CD4-positive, alpha-beta memory T cell (primary cell): ENCODE measurements around the gene MSANTD1. TPM values are rescaled to one million over a fixed set of nuclear protein-coding genes. Genes with fewer than 3 reads are reported as not detected.

Experiments
- CTCF ChIA-PET: fragments of 350-600 bp; sonication (Branson Sonifier 250); formaldehyde crosslinking; loops from one replicate; lab custom pipeline; 2021; ENCODE audit warnings: inconsistent platforms; ENCODE audit not compliant: partially characterized antibody; lab: Charles Lee
- POLR2A ChIA-PET: fragments of 350-600 bp; sonication (Branson Sonifier 250); formaldehyde crosslinking; loops from one replicate; lab custom pipeline; 2021; ENCODE audit not compliant: partially characterized antibody; lab: Charles Lee
- DNase-seq, 5 donors: peaks; one replicate each; pipeline versions ENCODE4 v3.0.0 to v3.0.0-alpha.2; 2020 to 2022; ENCODE audit warnings: mixed read lengths in 1 of 5
- H3K27ac ChIP-seq: one replicate; pipeline ENCODE4 v1.7.0; 2013; ENCODE audit warnings: low read depth, low read length
- H3K27me3 ChIP-seq: 2 replicates; pipeline ENCODE4 v1.7.0; 2013; ENCODE audit warnings: mild to moderate bottlenecking, low read length, moderate library complexity; ENCODE audit not compliant: insufficient read depth
- H3K36me3 ChIP-seq: 2 replicates; pipeline ENCODE4 v1.7.0; 2013; ENCODE audit warnings: mild to moderate bottlenecking, low read length, moderate library complexity; ENCODE audit not compliant: insufficient read depth
- H3K4me1 ChIP-seq: 2 replicates; pipeline ENCODE4 v1.7.0; 2013; ENCODE audit warnings: mild to moderate bottlenecking, low read length, moderate library complexity; ENCODE audit not compliant: insufficient read depth
- H3K4me3 ChIP-seq, 2 donors: one replicate each; pipeline ENCODE4 v1.7.0; 2013; ENCODE audit warnings: low read length in 2 of 2, mild to moderate bottlenecking in 1 of 2
- H3K9me3 ChIP-seq, 2 donors: one replicate each; pipeline ENCODE4 v1.7.0; 2013; ENCODE audit warnings: low read length in 2 of 2, control low read depth in 1 of 2; ENCODE audit not compliant: control insufficient read depth in 1 of 2
- H3K27ac Mint-ChIP-seq, 7 donors: one replicate each; pipeline ENCODE4 v1.8.0; 2020 to 2021; ENCODE audit warnings: mixed read lengths in 7 of 7, mild to moderate bottlenecking in 6 of 7, inconsistent platforms in 3 of 7, moderate library complexity in 3 of 7
- H3K27me3 Mint-ChIP-seq, 2 donors: one replicate each; pipeline ENCODE4 v1.8.0; 2020 to 2021; ENCODE audit warnings: mixed read lengths in 2 of 2
- H3K36me3 Mint-ChIP-seq, 2 donors: one replicate each; pipeline ENCODE4 v1.8.0; 2020 to 2021; ENCODE audit warnings: mixed read lengths in 2 of 2, inconsistent platforms in 1 of 2, mild to moderate bottlenecking in 1 of 2
- H3K4me1 Mint-ChIP-seq, 4 donors: one replicate each; pipeline ENCODE4 v1.8.0; 2020 to 2021; ENCODE audit warnings: mixed read lengths in 4 of 4, mild to moderate bottlenecking in 1 of 4
- H3K4me3 Mint-ChIP-seq, 8 donors: one replicate each; pipeline ENCODE4 v1.8.0; 2020 to 2021; ENCODE audit warnings: mixed read lengths in 8 of 8, mild to moderate bottlenecking in 7 of 8, moderate library complexity in 6 of 8, inconsistent platforms in 3 of 8
- H3K9me3 Mint-ChIP-seq, 8 donors: one replicate each; pipeline ENCODE4 v1.8.0; 2020 to 2021; ENCODE audit warnings: mixed read lengths in 8 of 8, mild to moderate bottlenecking in 5 of 8, inconsistent platforms in 3 of 8, moderate library complexity in 1 of 8
- intact Hi-C: fragments of 100-400 bp; cut with micrococcal nuclease; formaldehyde crosslinking; loops from one replicate; pipeline ENCODE4 v1.15.1; 2023
- polyA plus RNA-seq, 2 donors: library from polyadenylated mRNA; unstranded; fragments of 300-500 nt; fragmentation: Illumina TruSeq; gene quantifications; one replicate each; pipeline ENCODE4 v1.2.3, GENCODE V29; 2021
- total RNA-seq, 2 experiments: library from RNA; stranded (reverse); gene quantifications; one replicate each; pipeline ENCODE4 v1.2.3, GENCODE V29; 2021

MSANTD1 gene
- total and polyA plus RNA-seq, 4 experiments from 2014 or later = 0.08 to 2.2 (median 2.0) TPM; not detected in 1

DNA sequence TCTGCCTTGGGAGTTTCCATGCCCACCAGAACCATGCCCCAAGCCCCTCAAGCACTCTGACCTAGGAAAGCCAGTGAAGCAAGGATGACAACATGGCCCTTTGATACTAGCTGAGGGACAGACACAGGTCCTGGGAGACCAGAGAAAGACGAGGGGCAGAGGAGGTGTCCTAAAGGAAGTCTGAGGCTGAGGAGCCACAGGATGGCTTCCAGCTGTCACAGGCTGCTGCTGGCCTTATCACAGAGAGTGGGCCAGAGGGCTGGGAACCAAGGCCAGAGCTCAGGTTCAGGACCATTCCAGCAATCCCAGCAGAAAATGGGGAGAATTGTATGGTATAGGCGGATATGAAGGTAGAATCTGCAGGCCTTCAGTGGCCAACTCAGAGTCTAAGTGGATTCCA lies 31.7 kb upstream of the MSANTD1 start:
- H3K4me1 ChIP-seq = no peaks in the 10 kb centered on the region
- CTCF ChIA-PET = no interaction called here
- no peaks in the 10 kb centered on the region for H3K9me3 ChIP-seq
- H3K4me3 ChIP-seq = no peak overlapping the region
- H3K36me3 ChIP-seq = peaks cover 65% of the 10 kb centered on the region
- no peaks in the 10 kb centered on the region for H3K27me3 ChIP-seq
- no peak overlapping the region for H3K27ac ChIP-seq
- peaks cover 68 to 87% of the 10 kb centered on the region in 2 donors for H3K36me3 Mint-ChIP-seq
- no peaks in the 10 kb centered on the region for H3K27me3 Mint-ChIP-seq
- no peak overlapping the region for H3K4me3 Mint-ChIP-seq
- POLR2A ChIA-PET = no interaction called here
- peak overlapping the region in 1 of 7 donors; percentile 42 for H3K27ac Mint-ChIP-seq
- H3K4me1 Mint-ChIP-seq = peaks cover 0 to 7% (median 4%) of the 10 kb centered on the region in 4 donors
- no peak for DNase-seq
- no peaks in the 10 kb centered on the region for H3K9me3 Mint-ChIP-seq
- intact Hi-C loops = no loop called here

DNA sequence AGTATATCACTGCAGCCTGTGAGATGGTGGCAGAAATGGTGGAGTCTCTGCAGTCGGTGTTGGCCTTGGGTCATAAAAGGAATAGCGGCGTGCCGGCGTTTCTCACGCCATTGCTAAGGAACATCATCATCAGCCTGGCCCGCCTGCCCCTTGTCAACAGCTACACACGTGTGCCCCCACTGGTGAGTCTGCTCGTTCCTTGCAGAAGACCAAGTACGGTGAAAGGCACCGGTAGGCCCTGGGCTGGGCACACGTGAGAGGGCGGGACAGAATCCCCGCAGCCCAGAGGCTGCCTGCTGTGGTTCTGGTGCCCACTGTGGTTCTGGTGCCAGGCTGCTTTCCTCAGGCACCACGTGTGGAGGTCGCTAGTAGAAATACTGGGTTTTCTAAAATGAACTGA lies 31.2 kb upstream of the MSANTD1 start:
- Histone ChIP-seq H3K4me3 (no peak overlapping the region), H3K9me3 (no peaks in the 10 kb centered on the region), H3K27ac (no peak overlapping the region), H3K27me3 (no peaks in the 10 kb centered on the region), H3K36me3 (peaks cover 65% of the 10 kb centered on the region), H3K4me1 (no peaks in the 10 kb centered on the region)
- DNase-seq = no peak
- Mint-ChIP-seq H3K36me3 (peaks cover 68 to 87% of the 10 kb centered on the region in 2 donors), H3K27ac (no peak overlapping the region), H3K4me3 (no peak overlapping the region), H3K4me1 (peaks cover 0 to 7% (median 4%) of the 10 kb centered on the region in 4 donors), H3K27me3 (no peaks in the 10 kb centered on the region), H3K9me3 (no peaks in the 10 kb centered on the region)
- ChIA-PET POLR2A (no interaction called here), CTCF (no interaction called here)
- intact Hi-C loops = no loop called here

DNA sequence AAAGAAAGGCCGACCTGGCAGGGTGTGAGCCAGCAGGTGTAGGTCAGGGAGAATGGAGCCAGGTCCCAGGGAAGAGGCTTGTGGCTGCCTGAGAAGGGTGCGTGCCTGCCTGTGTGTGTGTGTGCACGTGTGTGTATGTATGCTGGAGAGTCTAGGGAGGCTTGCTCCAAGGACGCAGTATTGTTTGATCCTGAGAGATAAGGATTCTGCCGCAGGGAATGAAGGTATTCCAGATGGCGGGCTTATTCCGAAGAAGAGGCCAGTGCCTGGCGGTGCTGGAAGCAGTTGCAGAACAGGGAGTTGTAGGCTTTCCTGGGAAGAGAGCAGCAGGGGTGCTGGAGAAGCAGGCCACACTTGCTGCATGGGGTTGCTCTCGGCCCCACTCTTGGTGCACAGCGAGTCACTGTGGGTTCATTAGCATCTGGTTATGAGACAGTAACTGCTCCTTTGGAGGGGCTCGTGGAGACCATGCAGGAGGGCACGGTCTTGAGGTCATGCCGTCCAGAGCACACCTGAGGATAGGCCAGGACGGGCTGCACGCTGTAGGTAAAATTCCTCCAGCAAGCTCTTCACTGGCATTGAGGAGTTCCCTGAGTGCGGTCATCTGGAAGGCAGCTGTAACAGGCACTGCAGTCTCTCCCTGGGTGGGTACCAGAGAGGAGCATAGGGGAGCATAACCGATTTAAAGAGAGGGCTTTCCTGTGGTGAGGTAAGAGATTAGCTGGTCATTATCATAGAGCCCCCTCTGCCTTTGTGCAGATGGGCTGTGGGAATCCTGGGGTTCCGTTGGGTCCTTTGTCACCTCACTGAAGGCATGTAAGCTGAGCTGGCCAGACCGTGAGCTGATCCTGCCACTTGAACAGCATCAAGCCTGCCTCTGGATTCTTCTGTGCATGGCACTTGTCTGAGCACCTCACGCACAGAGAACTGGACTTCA lies 29.9 kb upstream of the MSANTD1 start:
- Mint-ChIP-seq H3K27me3 (no peaks in the 10 kb centered on the region), H3K36me3 (peaks cover 71 to 84% of the 10 kb centered on the region in 2 donors), H3K9me3 (no peaks in the 10 kb centered on the region), H3K27ac (peak overlapping the region in 3 of 7 donors; percentile 36 to 72 (median 47)), H3K4me1 (peaks cover 0 to 7% (median 5%) of the 10 kb centered on the region in 4 donors), H3K4me3 (no peak overlapping the region)
- Histone ChIP-seq H3K4me3 (no peak overlapping the region), H3K27me3 (no peaks in the 10 kb centered on the region), H3K27ac (no peak overlapping the region), H3K4me1 (no peaks in the 10 kb centered on the region), H3K36me3 (peaks cover 67% of the 10 kb centered on the region), H3K9me3 (no peaks in the 10 kb centered on the region)
- POLR2A ChIA-PET = no interaction called here
- intact Hi-C loops = no loop called here
- CTCF ChIA-PET = interaction anchor here (1.0 kb wide), 1 partner anchor 225 kb away, joined by 3 read pairs; no protein-coding TSS in a partner anchor
- DNase-seq = no peak

DNA sequence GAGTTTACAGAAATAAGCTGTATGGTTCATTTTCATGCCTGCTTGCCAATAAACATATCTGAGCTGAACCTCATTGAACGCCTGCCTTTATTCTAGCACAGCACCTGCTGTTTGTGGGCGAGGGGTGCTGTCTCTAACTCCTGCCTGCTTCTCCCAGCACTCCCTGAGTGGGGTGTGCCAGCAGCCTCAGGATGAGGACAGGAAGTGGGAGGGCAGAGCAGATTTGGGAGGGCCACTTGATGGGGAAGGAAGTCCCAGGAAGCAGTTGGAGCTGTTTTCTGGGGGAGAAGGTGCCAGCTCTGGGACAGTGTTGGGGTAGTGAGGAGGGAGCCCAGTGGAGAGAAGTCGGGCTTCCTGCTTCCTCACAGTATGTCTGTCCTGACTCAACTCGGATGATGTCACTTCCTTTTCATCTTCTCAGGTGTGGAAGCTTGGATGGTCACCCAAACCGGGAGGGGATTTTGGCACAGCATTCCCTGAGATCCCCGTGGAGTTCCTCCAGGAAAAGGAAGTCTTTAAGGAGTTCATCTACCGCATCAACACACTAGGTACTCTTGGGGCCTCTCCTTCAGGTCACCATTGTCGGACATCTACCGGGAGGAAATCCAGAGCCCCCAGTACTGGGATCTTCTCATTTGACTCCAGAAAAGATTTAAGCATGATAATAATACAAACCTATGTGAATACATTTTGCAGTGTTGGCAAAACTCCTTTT lies 29.0 kb upstream of the MSANTD1 start:
- H3K4me1 Mint-ChIP-seq = peaks cover 0 to 7% (median 5%) of the 10 kb centered on the region in 4 donors
- no peak overlapping the region for H3K27ac Mint-ChIP-seq
- Histone ChIP-seq H3K27me3 (no peaks in the 10 kb centered on the region), H3K36me3 (peaks cover 70% of the 10 kb centered on the region), H3K27ac (no peak overlapping the region), H3K4me1 (no peaks in the 10 kb centered on the region), H3K9me3 (no peaks in the 10 kb centered on the region), H3K4me3 (no peak overlapping the region)
- H3K36me3 Mint-ChIP-seq = peaks cover 72 to 84% of the 10 kb centered on the region in 2 donors
- DNase-seq = no peak
- no peaks in the 10 kb centered on the region for H3K27me3 Mint-ChIP-seq
- intact Hi-C loops = no loop called here
- POLR2A ChIA-PET = no interaction called here
- CTCF ChIA-PET = interaction anchor here (1.0 kb wide), 1 partner anchor 224 kb away, joined by 3 read pairs; no protein-coding TSS in a partner anchor
- no peak overlapping the region for H3K4me3 Mint-ChIP-seq
- H3K9me3 Mint-ChIP-seq = no peaks in the 10 kb centered on the region

DNA sequence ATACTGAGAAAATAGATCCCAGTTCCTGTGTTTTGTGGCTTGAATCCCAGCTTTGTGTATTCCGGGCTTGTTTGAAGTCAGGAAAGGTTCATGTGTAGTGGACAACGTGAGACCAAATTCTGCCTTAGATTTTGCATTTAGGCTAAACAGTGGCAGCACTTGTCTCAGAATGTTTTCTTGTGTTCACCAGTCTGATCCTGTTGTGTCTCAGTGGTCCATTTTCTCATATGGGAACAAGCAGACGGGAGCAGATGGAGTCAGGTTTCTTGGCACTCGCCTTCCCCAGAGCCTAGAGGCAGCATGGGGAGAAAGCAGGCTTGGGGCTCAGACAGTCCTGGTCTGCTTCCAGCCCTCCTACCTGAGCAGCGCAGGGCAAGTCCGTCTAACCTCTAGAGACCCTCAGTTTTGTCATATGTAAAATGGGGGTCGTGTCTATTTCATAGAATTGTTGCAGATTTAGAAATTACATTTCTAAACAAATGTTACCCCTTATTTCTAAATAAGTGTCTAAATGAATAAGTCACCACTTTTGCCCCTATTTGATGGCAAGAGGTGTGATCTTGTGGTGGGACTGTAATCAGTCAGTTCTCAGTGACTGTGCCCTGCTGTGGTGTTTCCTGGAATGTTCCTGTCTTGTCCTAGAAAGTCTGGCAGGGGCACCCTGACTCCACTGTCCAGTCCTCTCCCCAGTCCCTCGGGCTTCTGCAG lies 28.3 kb upstream of the MSANTD1 start:
- Histone ChIP-seq H3K4me3 (no peak overlapping the region), H3K36me3 (peaks cover 68% of the 10 kb centered on the region), H3K27ac (no peak overlapping the region), H3K9me3 (no peaks in the 10 kb centered on the region), H3K4me1 (no peaks in the 10 kb centered on the region), H3K27me3 (no peaks in the 10 kb centered on the region)
- POLR2A ChIA-PET = no interaction called here
- H3K9me3 Mint-ChIP-seq = no peaks in the 10 kb centered on the region
- no peak overlapping the region for H3K4me3 Mint-ChIP-seq
- no peaks in the 10 kb centered on the region for H3K27me3 Mint-ChIP-seq
- CTCF ChIA-PET = no interaction called here
- no peak for DNase-seq
- H3K36me3 Mint-ChIP-seq = peaks cover 70 to 81% of the 10 kb centered on the region in 2 donors
- H3K4me1 Mint-ChIP-seq = peaks cover 0 to 7% (median 5%) of the 10 kb centered on the region in 4 donors
- H3K27ac Mint-ChIP-seq = no peak overlapping the region
- intact Hi-C loops = no loop called here

DNA sequence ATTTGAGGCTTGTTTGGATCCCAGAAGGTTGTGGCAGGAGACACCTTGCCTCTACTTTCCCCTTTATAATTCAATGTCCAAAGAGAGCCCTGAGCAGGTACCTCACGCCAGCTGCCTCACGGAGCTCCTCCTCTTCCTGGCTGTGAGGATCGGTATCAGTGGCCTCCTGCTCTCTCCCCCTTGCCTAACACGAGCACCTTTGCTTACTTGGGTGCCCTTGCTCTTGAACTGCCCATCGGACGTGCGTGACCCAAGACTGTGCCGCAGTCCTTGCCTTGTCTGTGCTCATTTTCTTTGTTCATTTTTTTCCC lies 27.8 kb upstream of the MSANTD1 start:
- H3K9me3 Mint-ChIP-seq = no peaks in the 10 kb centered on the region
- POLR2A ChIA-PET = no interaction called here
- CTCF ChIA-PET = no interaction called here
- no peaks in the 10 kb centered on the region for H3K9me3 ChIP-seq
- no peak overlapping the region for H3K4me3 Mint-ChIP-seq
- peaks cover 63% of the 10 kb centered on the region for H3K36me3 ChIP-seq
- peaks cover 69 to 78% of the 10 kb centered on the region in 2 donors for H3K36me3 Mint-ChIP-seq
- no peak for DNase-seq
- no peak overlapping the region for H3K4me3 ChIP-seq
- H3K27ac ChIP-seq = no peak overlapping the region
- intact Hi-C loops = no loop called here
- H3K27me3 Mint-ChIP-seq = no peaks in the 10 kb centered on the region
- H3K27me3 ChIP-seq = no peaks in the 10 kb centered on the region
- peaks cover 0 to 7% (median 5%) of the 10 kb centered on the region in 4 donors for H3K4me1 Mint-ChIP-seq
- peak overlapping the region in 1 of 7 donors; percentile 48 for H3K27ac Mint-ChIP-seq
- H3K4me1 ChIP-seq = no peaks in the 10 kb centered on the region

DNA sequence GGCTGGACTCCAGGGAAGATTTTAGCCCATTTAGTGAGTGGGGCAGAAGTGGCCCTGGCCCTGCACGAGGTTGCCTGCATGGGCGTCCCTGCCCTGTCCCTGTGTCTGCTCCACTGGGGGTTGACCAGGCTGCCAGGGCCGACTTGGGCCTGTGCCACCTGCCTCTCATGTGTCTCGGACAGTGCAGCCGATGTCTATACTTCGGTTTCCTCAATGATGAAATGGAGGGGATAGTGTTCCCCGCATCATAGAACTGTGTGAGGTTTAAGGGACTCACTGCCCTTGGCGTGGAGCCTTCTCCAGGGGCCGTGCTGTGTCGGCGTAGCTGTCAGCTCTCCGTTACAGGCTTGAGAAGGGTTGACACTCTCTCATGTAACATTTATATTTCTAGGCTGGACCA lies 27.0 kb upstream of the MSANTD1 start:
- ChIA-PET CTCF (no interaction called here), POLR2A (no interaction called here)
- Histone ChIP-seq H3K27ac (no peak overlapping the region), H3K4me1 (no peaks in the 10 kb centered on the region), H3K9me3 (no peaks in the 10 kb centered on the region), H3K27me3 (no peaks in the 10 kb centered on the region), H3K4me3 (no peak overlapping the region), H3K36me3 (peaks cover 59% of the 10 kb centered on the region)
- intact Hi-C loops = no loop called here
- Mint-ChIP-seq H3K27ac (no peak overlapping the region), H3K4me3 (no peak overlapping the region), H3K36me3 (peaks cover 64 to 78% of the 10 kb centered on the region in 2 donors), H3K4me1 (peaks cover 0 to 7% (median 5%) of the 10 kb centered on the region in 4 donors), H3K9me3 (no peaks in the 10 kb centered on the region), H3K27me3 (no peaks in the 10 kb centered on the region)
- no peak for DNase-seq
